ENCODE results near the gene MYBBP1A. TPM values are rescaled to one million over a fixed set of nuclear protein-coding genes. Genes with fewer than 3 reads are reported as not detected.
A peak's percentile ranks its signal among the peaks of the same experiment; 100 is the strongest.

MYBBP1A gene
- total and polyA plus RNA-seq, 2 of the 8 experiments (the other 6 are each of a cell fraction or from before 2014, with no cell fraction given) = 46.8 to 151 TPM

GRCh38 chr17:4512156-4513112, 42.8 kb downstream of the MYBBP1A start:
- Histone ChIP-seq H3K9me3 (ENCODE audit: insufficient read depth in 2 of 2, low read depth in 1 of 2, low read length in 1 of 2) (no peaks in the 10 kb centered on the region), H2AK5ac (ENCODE audit: low read depth, low read length) (no peak overlapping the region), H3K18ac (ENCODE audit: extremely low read depth, low read length) (no peak overlapping the region), H4K5ac (ENCODE audit: insufficient read length, low read depth, low read length) (no peak overlapping the region), H3K79me2 (ENCODE audit: control insufficient read depth in 1 of 2, insufficient read depth in 2 of 2, low read length in 2 of 2) (no peaks in the 10 kb centered on the region), H2BK120ac (replicated peaks; ENCODE audit: low read depth, low read length) (no peak overlapping the region), H3K4me3 (ENCODE audit: extremely low read depth in 1 of 4, insufficient read depth in 2 of 4, low read depth in 3 of 4, low read length in 4 of 4) (no peak overlapping the region), H2BK15ac (ENCODE audit: low read length) (no peak overlapping the region), H3K27me3 (replicated peaks in 1 of 4; ENCODE audit: control insufficient read depth in 3 of 4, extremely low read depth in 1 of 4, insufficient read depth in 3 of 4, low read length in 3 of 4) (no peaks in the 10 kb centered on the region; a peak in 1 of 7 replicates), H2BK5ac (ENCODE audit: low read depth, low read length) (no peak overlapping the region), H3K56ac (replicated peaks; ENCODE audit: insufficient read length, low read depth, low read length) (no peak overlapping the region), H4K91ac (replicated peaks; ENCODE audit: insufficient read length, low read length) (no peak overlapping the region), H3K4me2 (ENCODE audit: insufficient read depth in 1 of 2, low read depth in 2 of 2, low read length in 2 of 2) (no peak overlapping the region), H2BK12ac (ENCODE audit: low read depth, low read length) (no peak overlapping the region), H4K8ac (ENCODE audit: extremely low read depth, insufficient read depth, low read length) (0 out of 2 replicates have a peak overlapping the region, but pooled peaks have one; percentile 11), H3K79me1 (ENCODE audit: low read depth, low read length) (no peaks in the 10 kb centered on the region; the same call in 1 of the 2 replicates), H3K4me1 (replicated peaks in 1 of 4; ENCODE audit: control insufficient read depth in 3 of 4, insufficient read depth in 4 of 4, low read length in 3 of 4) (peaks cover 0 to 13% (median 8%) of the 10 kb centered on the region in 4 experiments; a peak in 5 of 7 replicates), H2BK20ac (ENCODE audit: low read length) (no peak overlapping the region), H3K14ac (ENCODE audit: insufficient read length) (no peak overlapping the region), H3K9ac (replicated peaks in 1 of 4; ENCODE audit: extremely low read depth in 1 of 4, low read depth in 3 of 4, low read length in 3 of 4) (no peak overlapping the region), H3K23ac (ENCODE audit: insufficient read length) (no peak overlapping the region), H3K36me3 (ENCODE audit: control insufficient read depth in 2 of 4, insufficient read depth in 4 of 4, low read length in 3 of 4) (no peaks in the 10 kb centered on the region), H4K20me1 (replicated peaks in 1 of 2; ENCODE audit: control insufficient read depth in 1 of 2, insufficient read depth in 2 of 2, low read length in 2 of 2) (no peaks in the 10 kb centered on the region), H2AFZ (ENCODE audit: low read length) (no peak overlapping the region), H3K27ac (ENCODE audit: low read depth, low read length) (no peak overlapping the region), H3K23me2 (ENCODE audit: low read depth, low read length) (no peaks in the 10 kb centered on the region), H3K4ac (replicated peaks; ENCODE audit: insufficient read length, low read depth, low read length) (no peak overlapping the region)
- no peak for DNase-seq (ENCODE audit: low read depth in 1 of 2, low spot score in 2 of 2)
- ChIA-PET CTCF (ENCODE audit: partially characterized antibody) (interaction anchor here (0.6 to 1.2 kb wide), 3 partner anchors 92 to 271 kb away, joined by 3 read pairs; no protein-coding TSS in a partner anchor), POLR2A (ENCODE audit: partially characterized antibody) (interaction anchor here (37.1 kb wide), 1 partner anchor 34 kb away, joined by 546 read pairs; the partner anchor contains the start of genes GGT6 and MYBBP1A)
- WGBS, 2 experiments (ENCODE audit: extremely low coverage in 1 of 2, insufficient coverage in 1 of 2, insufficient read length in 1 of 2, insufficient replicate concordance in 2 of 2, low coverage in 1 of 2, low lambda C conversion rate in 2 of 2, missing lambda C conversion rate in 1 of 2) = 88% methylated on average over 31 of the region's 31 CpGs; no CpG with 5 or more reads in 1 of the 2 experiments
- FAIRE-seq = no peak
- TF ChIP-seq ATF2 (IDR thresholded peaks at IDR 0.05; ENCODE audit: low read length) (no peak), BRCA1 (IDR thresholded peaks at IDR 0.05; ENCODE audit: low read depth, low read length) (no peak), YY1 (IDR thresholded peaks at IDR 0.05; ENCODE audit: low read depth, low read length) (no peak), SAP30 (IDR thresholded peaks at IDR 0.05; ENCODE audit: insufficient read depth, insufficient replicate concordance, low read length) (no peak), RAD21 (IDR thresholded peaks at IDR 0.05 in 1 of 2, conservative IDR thresholded peaks at IDR 0.05 in 1 of 2; ENCODE audit: low read depth in 2 of 2, low read length in 2 of 2) (no peak), MAFK (IDR thresholded peaks at IDR 0.05; ENCODE audit: low read depth, low read length) (no peak), RXRA (IDR thresholded peaks at IDR 0.05; ENCODE audit: insufficient read depth, low read depth, low read length) (no peak), HDAC2 (IDR thresholded peaks at IDR 0.05; ENCODE audit: borderline replicate concordance in 1 of 2, low read depth in 2 of 2, low read length in 2 of 2) (no peak)
